Measurements from ENCODE around the gene BAZ1A.

Gene BAZ1A

GRCh38 chr14:34718750-34719304, 156.3 kb downstream of the BAZ1A start:
- DNase-seq (ENCODE audit: low read depth): no peak

DNA sequence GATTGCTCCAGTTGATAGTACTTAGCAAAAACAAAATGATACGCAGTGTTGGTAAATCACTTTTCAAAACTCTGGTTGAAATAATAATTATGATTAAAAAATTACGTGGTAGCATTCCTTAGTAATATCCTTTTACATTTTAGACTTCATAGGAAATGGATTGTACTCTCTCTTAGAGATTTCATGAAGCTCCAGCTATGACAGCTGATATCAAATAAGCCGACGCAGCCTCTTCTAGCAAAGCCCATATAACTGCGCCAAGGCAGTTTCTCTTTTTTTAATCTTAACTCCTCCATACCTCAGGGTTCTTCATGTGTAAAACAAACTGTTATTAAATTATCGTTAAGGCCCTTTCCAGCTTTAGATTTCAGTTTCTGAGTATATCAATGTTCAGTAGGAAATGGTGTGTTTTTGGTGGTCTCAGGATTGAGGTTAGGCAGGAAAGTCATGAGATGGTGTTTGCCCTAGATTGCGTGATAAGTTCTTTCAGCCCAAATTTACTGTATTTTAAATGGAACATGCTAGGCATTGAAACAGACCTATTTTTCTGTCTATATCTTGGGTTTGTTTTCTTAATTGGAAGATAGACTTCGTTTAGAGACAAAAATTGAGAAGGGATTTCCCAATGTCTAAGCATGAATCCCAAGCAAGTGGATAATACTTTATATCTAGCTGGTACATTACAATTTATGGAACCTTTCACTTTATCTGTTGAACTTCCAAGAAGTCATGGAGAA, 159.9 kb downstream of the BAZ1A start:
- no peak for DNase-seq (ENCODE audit: low read depth)

DNA sequence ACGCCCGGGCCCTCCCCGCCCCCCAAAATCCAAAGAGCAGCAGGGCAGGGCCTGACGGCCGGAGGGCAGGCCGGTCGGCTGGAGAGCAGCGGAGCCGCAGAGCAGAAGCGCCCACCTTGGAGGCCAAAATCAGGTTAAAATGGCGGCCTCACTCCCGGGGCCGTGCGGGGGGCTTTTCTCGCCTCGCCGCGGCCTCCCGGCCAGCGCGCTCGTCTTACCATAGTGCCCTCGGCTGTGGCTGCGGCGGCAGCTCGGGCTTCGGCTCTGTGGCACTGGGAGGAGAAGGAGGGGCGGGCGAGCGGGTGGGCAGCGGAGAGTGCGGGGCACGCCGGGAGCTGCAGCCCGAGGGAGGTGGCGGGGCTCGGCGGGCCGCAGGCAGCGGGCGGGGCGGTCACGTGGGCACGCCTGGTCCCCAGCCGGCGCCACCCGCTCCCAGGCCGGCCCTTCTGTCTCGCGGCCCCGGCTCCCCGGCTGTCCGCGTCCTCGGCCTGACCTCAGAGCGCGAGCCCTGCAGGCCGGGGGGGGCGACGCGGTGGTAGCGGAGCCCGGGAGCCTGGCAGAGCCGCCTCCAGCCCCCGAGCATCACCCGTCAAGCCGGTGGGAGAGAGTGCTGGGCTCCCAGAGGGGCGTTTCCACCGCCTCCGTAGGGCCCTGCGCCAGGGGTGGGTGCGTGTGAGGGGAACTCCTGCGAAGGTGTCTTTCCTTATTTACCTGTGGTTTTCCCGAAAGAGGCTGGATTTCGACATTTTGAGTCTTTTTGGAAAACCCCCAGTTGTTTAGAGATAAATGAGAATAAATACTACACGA, 160.6 kb downstream of the BAZ1A start, which contains the start of gene CFL2:
Gene CFL2, minus strand, starts transcription at position 274 of the 807 bp plus-strand sequence. Its CDS starts 53 bp downstream, at position 221.
- DNase-seq (ENCODE audit: low read depth): peak; percentile 56

DNA sequence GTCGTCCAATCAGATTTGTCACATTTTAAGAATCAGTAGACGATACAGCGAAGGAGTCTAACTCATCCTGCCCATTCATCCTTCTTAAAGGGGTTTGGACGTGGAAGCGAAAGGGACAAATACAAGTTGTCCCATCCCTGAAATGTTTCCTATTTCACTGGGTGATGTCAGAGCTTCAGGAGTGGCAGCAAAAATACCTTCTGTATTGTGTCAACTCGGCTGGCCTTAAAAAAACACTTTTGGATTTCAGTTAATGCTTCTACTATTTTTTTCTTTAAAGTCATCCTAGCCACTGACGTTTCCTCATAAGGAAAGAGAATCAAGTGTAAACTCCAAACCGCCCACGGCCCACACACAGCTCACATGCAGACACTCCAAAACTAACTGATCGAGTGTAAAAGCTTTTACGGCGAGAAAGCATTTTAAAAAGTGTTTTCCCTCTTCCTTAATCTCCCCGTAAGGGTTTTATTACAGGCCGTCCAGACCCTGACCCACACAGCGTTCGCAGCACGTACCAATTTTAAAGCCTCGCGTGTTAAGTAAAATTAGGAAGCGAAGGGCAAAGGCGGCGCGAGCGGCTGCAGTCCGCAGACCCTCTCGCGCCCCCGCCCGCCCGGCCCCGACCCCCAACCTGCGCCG, 161.4 kb downstream of the BAZ1A start:
- peak; percentile 26 for DNase-seq (ENCODE audit: low read depth)

GRCh38 chr14:34713122-34713680, 162.0 kb downstream of the BAZ1A start:
- no peak for DNase-seq (ENCODE audit: low read depth)

- DNase-seq (ENCODE audit: low read depth): no peak
These were observed 163.1 kb downstream of the BAZ1A start for GRCh38 chr14:34711796-34712712.

DNA sequence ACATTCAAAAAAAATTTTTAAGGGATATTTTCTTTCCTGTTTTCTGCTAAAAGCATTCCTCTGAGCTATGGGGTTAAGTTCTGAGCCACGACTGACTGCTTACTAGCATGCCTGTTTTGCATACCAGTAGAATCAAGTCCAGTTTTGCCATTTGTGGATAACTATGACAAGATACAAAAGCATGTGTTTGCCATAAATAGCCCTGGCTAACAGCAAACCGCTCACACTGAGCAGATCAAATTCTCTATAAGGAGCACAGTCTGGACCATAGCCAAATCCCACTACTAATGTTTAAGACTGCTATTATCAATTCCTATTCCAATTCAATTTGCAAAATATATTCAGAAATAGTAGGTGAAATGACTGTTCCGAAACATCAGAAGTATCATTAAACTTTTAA, 164.0 kb downstream of the BAZ1A start:
- no peak for DNase-seq (ENCODE audit: low read depth)

DNA sequence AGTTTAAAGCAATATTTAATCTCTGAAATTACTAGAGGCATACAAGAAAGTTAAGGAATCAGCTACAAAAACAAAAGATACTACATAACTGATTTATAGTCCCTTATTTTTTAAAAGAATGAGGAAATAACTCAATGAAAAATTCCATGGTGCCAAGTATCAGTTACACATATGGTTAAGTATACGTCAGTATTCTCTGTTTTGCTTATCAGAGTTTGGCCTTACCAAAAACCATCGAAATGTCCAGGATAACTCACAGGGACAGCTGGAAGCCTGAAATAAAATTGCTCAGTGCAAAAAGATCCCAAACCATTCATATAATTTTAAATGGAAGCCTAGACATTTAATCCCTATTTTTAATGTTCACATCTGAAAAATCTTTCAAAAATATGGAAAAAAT, 164.4 kb downstream of the BAZ1A start:
- no peak for DNase-seq (ENCODE audit: low read depth)

DNA sequence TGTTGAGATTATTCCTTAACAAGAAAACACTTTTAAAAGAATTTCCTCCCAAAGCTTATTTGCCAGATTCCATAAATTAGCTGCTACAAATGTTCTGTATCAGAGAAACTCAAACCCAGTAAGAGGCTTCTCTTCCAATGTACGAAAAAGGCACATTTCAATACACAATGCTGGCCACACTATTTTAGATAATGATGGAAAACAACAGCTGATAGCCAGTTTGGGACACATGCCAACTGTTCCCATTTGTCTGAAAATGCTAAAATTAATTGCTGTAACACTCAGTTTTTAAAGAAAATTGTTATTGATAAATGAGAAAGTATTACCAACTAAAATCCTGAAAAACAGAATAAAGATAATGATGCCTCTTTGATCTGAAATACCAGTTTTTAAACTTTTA, 165.2 kb downstream of the BAZ1A start:
- DNase-seq (ENCODE audit: low read depth): no peak

- DNase-seq (ENCODE audit: low read depth): no peak
These were observed 167.4 kb downstream of the BAZ1A start for GRCh38 chr14:34707722-34708121.

Measured in activated T-helper 9 cell treated with anti-CD3 and anti-CD28 coated beads, Interleukin-2, amount 50 U/mL, for 16 hours (primary cell).